ENCODE measurements around the gene SLC44A5. TPM values are rescaled to one million over a fixed set of nuclear protein-coding genes. Genes with fewer than 3 reads are reported as not detected.

The SLC44A5 gene
- total RNA-seq, 1 experiment from 2014 or later = 0.80 TPM

DNA sequence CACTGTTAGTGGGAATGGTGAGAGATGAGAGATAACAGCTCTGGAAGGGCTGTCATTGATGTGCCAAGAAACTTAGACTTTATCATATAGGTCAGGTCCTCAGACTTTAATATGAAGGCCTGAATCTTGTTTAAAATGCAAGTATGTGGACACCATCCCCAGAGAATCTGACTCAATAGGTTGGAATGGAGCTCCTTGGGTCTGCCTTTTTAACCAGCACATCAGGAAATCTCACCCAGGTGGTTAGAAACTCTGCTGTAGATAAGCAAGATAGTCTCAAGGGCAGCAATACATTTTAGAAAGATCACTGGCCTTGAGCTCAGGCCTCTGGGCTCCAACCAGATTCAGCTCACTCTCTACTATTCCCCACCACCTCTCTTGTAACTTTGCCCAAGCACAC is 180.4 kb downstream of the SLC44A5 start:
- H3K4me1 ChIP-seq (ENCODE audit: insufficient read depth, low read length, poor library complexity, severe bottlenecking) = no peaks in the 10 kb centered on the region
- DNase-seq (ENCODE audit: low spot score) = no peak
- H3K27ac ChIP-seq (ENCODE audit: low read depth, low read length, poor library complexity, severe bottlenecking) = no peak overlapping the region
- TF ChIP-seq, protein P1, sequence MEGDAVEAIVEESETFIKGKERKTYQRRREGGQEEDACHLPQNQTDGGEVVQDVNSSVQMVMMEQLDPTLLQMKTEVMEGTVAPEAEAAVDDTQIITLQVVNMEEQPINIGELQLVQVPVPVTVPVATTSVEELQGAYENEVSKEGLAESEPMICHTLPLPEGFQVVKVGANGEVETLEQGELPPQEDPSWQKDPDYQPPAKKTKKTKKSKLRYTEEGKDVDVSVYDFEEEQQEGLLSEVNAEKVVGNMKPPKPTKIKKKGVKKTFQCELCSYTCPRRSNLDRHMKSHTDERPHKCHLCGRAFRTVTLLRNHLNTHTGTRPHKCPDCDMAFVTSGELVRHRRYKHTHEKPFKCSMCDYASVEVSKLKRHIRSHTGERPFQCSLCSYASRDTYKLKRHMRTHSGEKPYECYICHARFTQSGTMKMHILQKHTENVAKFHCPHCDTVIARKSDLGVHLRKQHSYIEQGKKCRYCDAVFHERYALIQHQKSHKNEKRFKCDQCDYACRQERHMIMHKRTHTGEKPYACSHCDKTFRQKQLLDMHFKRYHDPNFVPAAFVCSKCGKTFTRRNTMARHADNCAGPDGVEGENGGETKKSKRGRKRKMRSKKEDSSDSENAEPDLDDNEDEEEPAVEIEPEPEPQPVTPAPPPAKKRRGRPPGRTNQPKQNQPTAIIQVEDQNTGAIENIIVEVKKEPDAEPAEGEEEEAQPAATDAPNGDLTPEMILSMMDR (conservative IDR thresholded peaks at IDR 0.05; ENCODE audit: low read depth, low read length) = no peak
- no peak for TF ChIP-seq EZH2 (IDR thresholded peaks at IDR 0.05; ENCODE audit: borderline replicate concordance, low read depth, low read length, poor library complexity, severe bottlenecking)
- intact Hi-C loops (cut with micrococcal nuclease; ENCODE audit: unreplicated experiment) = no loop called here
- ChIA-PET CTCF (no interaction called here), POLR2A (ENCODE audit: low non-redundant PET) (no interaction called here)
- H3K9me3 ChIP-seq (ENCODE audit: low read depth, low read length, poor library complexity, severe bottlenecking) = no peaks in the 10 kb centered on the region
- no peaks in the 10 kb centered on the region for H3K27me3 ChIP-seq (replicated peaks; ENCODE audit: insufficient read depth, low read depth, low read length, poor library complexity)
- BruUV-seq (replicated peaks) = no TSS peak
- no peak overlapping the region for H3K4me3 ChIP-seq (ENCODE audit: low read depth, low read length, poor library complexity, severe bottlenecking)
- no peaks in the 10 kb centered on the region for H3K36me3 ChIP-seq (ENCODE audit: insufficient read depth, low read length, poor library complexity, severe bottlenecking)

DNA sequence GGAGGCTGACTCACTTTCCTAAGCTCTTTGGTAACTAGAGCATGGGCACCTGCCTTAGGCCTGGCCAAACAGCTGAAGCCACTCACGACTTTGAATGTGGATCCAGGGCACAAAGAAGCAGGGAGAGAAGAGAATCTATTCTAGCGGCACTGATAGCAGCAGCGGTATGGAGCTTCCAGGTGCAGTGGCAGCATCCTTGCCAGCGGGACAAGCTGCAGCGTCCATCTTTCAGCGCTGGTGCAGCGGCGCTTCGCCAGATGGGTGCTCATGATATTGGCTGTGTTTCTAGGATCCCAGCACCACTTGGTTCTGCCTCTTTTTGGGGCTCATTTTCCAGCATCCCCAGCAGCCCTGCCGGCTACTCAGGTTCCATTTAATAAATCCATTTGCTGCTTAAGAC is 184.2 kb downstream of the SLC44A5 start:
- POLR2A ChIA-PET (ENCODE audit: low non-redundant PET) = no interaction called here

DNA sequence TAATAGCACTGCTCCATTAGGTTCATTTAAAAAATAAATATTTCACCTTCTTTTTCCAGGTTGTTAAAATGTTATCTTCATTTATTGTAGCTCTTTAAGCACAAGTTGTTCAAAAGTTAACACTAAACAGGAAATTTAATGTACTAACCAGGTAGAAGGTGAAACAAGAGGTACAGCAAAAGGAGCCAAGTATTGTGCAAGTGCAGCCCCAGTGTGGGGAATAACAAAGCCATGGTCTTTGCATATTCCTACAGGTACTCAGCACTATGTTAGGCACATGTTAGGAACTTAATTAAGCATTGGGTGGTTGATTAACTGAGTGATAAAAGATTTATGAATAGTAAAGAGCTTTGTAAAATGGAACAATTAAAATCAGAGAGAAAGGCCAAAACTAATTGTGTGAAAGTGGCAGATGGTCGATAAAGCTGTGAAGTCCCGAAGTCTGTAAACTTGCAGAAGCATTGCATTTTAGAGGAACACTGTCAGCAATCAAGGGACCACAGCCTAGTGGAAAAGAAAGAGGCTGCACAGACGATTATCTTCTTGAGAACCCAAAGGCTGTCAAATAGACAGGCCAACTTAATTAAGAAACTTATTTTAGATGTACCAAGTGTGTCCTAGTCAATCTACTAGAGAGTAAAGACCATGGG is 185.8 kb downstream of the SLC44A5 start:
- Histone ChIP-seq H3K4me1 (ENCODE audit: insufficient read depth, low read length, poor library complexity, severe bottlenecking) (no peaks in the 10 kb centered on the region), H3K36me3 (ENCODE audit: insufficient read depth, low read length, poor library complexity, severe bottlenecking) (no peaks in the 10 kb centered on the region), H3K27ac (ENCODE audit: low read depth, low read length, poor library complexity, severe bottlenecking) (no peak overlapping the region), H3K9me3 (ENCODE audit: low read depth, low read length, poor library complexity, severe bottlenecking) (no peaks in the 10 kb centered on the region), H3K4me3 (ENCODE audit: low read depth, low read length, poor library complexity, severe bottlenecking) (no peak overlapping the region), H3K27me3 (replicated peaks; ENCODE audit: insufficient read depth, low read depth, low read length, poor library complexity) (no peaks in the 10 kb centered on the region)
- no TSS peak for BruUV-seq (replicated peaks)
- intact Hi-C loops (cut with micrococcal nuclease; ENCODE audit: unreplicated experiment) = no loop called here
- ChIA-PET POLR2A (ENCODE audit: low non-redundant PET) (no interaction called here), CTCF (no interaction called here)
- TF ChIP-seq EZH2 (IDR thresholded peaks at IDR 0.05; ENCODE audit: borderline replicate concordance, low read depth, low read length, poor library complexity, severe bottlenecking) = no peak
- TF ChIP-seq, protein P1 (conservative IDR thresholded peaks at IDR 0.05; ENCODE audit: low read depth, low read length) = no peak
- no peak for DNase-seq (ENCODE audit: low spot score)

More for the DNA sequence above, 184.2 kb downstream of the SLC44A5 start:
- TF ChIP-seq, protein P1 (conservative IDR thresholded peaks at IDR 0.05; ENCODE audit: low read depth, low read length) = no peak
- no peak for TF ChIP-seq EZH2 (IDR thresholded peaks at IDR 0.05; ENCODE audit: borderline replicate concordance, low read depth, low read length, poor library complexity, severe bottlenecking)
- no peaks in the 10 kb centered on the region for H3K36me3 ChIP-seq (ENCODE audit: insufficient read depth, low read length, poor library complexity, severe bottlenecking)
- BruUV-seq (replicated peaks) = no TSS peak
- H3K4me3 ChIP-seq (ENCODE audit: low read depth, low read length, poor library complexity, severe bottlenecking) = no peak overlapping the region
- DNase-seq (ENCODE audit: low spot score) = no peak
- intact Hi-C loops (cut with micrococcal nuclease; ENCODE audit: unreplicated experiment) = no loop called here
- CTCF ChIA-PET = no interaction called here
- H3K27me3 ChIP-seq (replicated peaks; ENCODE audit: insufficient read depth, low read depth, low read length, poor library complexity) = no peaks in the 10 kb centered on the region
- no peaks in the 10 kb centered on the region for H3K4me1 ChIP-seq (ENCODE audit: insufficient read depth, low read length, poor library complexity, severe bottlenecking)
- no peak overlapping the region for H3K27ac ChIP-seq (ENCODE audit: low read depth, low read length, poor library complexity, severe bottlenecking)
- H3K9me3 ChIP-seq (ENCODE audit: low read depth, low read length, poor library complexity, severe bottlenecking) = no peaks in the 10 kb centered on the region
